Measurements from ENCODE around the gene ZNHIT2. TPM values are rescaled to one million over a fixed set of nuclear protein-coding genes. Genes with fewer than 3 reads are reported as not detected.

ZNHIT2 gene
- total and polyA plus RNA-seq, 2 experiments from 2014 or later = 17.7 to 18.1 TPM

DNA sequence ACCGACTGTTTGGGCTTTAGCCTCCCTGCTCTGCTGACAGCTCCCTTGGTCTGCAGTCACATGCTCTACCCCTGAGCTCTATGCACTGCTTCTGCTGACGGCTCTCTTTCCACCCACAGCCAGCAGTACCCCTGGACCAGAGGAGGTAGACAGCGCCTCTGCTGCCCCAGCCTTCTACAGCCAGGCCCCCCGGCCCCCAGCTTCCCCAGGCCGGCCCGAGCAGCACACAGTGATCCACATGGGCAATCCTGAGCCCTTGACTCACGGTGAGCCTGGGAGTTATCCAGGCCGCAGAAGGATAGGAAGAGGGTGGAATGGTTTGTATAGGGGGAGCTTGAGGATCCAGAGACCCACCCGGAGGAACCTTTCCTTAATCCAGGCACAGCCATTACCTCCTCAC is 30.7 kb downstream of the ZNHIT2 start:
- no peaks in the 10 kb centered on the region for H3K36me3 ChIP-seq (ENCODE audit: insufficient read depth)
- DNase-seq (ENCODE audit: low spot score) (no peak), ATAC-seq (no peak)
- H4K20me1 ChIP-seq (replicated peaks; ENCODE audit: insufficient read depth) = peaks cover 10% of the 10 kb centered on the region; the same call in 1 of the 2 replicates
- no peak overlapping the region for H2AFZ ChIP-seq
- no peak overlapping the region for H3K4me3 ChIP-seq
- H3K79me2 ChIP-seq (replicated peaks; ENCODE audit: insufficient read depth) = peaks cover 26% of the 10 kb centered on the region
- H3K27me3 Mint-ChIP-seq (ENCODE audit: insufficient read depth, low read depth, poor library complexity) = peaks cover 8% of the 10 kb centered on the region
- no peak overlapping the region for H3K27ac ChIP-seq (ENCODE audit: low read depth)
- no peaks in the 10 kb centered on the region for H3K9me2 ChIP-seq (ENCODE audit: insufficient read depth)
- H3F3A ChIP-seq (replicated peaks; ENCODE audit: low read depth) = 0 out of 2 replicates have a peak, but pooled peaks cover 8% of the 10 kb centered on the region
- no peaks in the 10 kb centered on the region for H3K9me3 Mint-ChIP-seq
- H3K4me3 Mint-ChIP-seq = no peak overlapping the region
- TF ChIP-seq ZNF114 (CRISPR knock-in tag; IDR thresholded peaks at IDR 0.05) (no peak), ZNF331 (CRISPR knock-in tag; IDR thresholded peaks at IDR 0.05; ENCODE audit: low read depth) (no peak), POLR2AphosphoS5 (IDR thresholded peaks at IDR 0.05; ENCODE audit: low read depth) (no peak), EZH2phosphoT487 (IDR thresholded peaks at IDR 0.05; ENCODE audit: unreplicated experiment) (no peak), CREB1 (CRISPR knock-in tag; IDR thresholded peaks at IDR 0.05; ENCODE audit: low read depth) (no peak), EZH2 (IDR thresholded peaks at IDR 0.05; ENCODE audit: low read depth, unreplicated experiment) (no peak), NANOG (IDR thresholded peaks at IDR 0.05; ENCODE audit: borderline replicate concordance) (no peak), STAT1 (IDR thresholded peaks at IDR 0.05; ENCODE audit: unreplicated experiment) (no peak), JUNB (IDR thresholded peaks at IDR 0.05; ENCODE audit: unreplicated experiment) (no peak)
- TF ChIP-seq, protein P1, sequence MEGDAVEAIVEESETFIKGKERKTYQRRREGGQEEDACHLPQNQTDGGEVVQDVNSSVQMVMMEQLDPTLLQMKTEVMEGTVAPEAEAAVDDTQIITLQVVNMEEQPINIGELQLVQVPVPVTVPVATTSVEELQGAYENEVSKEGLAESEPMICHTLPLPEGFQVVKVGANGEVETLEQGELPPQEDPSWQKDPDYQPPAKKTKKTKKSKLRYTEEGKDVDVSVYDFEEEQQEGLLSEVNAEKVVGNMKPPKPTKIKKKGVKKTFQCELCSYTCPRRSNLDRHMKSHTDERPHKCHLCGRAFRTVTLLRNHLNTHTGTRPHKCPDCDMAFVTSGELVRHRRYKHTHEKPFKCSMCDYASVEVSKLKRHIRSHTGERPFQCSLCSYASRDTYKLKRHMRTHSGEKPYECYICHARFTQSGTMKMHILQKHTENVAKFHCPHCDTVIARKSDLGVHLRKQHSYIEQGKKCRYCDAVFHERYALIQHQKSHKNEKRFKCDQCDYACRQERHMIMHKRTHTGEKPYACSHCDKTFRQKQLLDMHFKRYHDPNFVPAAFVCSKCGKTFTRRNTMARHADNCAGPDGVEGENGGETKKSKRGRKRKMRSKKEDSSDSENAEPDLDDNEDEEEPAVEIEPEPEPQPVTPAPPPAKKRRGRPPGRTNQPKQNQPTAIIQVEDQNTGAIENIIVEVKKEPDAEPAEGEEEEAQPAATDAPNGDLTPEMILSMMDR (conservative IDR thresholded peaks at IDR 0.05; ENCODE audit: low read depth in 2 of 2) = no peak
- TF ChIP-seq, protein P2, sequence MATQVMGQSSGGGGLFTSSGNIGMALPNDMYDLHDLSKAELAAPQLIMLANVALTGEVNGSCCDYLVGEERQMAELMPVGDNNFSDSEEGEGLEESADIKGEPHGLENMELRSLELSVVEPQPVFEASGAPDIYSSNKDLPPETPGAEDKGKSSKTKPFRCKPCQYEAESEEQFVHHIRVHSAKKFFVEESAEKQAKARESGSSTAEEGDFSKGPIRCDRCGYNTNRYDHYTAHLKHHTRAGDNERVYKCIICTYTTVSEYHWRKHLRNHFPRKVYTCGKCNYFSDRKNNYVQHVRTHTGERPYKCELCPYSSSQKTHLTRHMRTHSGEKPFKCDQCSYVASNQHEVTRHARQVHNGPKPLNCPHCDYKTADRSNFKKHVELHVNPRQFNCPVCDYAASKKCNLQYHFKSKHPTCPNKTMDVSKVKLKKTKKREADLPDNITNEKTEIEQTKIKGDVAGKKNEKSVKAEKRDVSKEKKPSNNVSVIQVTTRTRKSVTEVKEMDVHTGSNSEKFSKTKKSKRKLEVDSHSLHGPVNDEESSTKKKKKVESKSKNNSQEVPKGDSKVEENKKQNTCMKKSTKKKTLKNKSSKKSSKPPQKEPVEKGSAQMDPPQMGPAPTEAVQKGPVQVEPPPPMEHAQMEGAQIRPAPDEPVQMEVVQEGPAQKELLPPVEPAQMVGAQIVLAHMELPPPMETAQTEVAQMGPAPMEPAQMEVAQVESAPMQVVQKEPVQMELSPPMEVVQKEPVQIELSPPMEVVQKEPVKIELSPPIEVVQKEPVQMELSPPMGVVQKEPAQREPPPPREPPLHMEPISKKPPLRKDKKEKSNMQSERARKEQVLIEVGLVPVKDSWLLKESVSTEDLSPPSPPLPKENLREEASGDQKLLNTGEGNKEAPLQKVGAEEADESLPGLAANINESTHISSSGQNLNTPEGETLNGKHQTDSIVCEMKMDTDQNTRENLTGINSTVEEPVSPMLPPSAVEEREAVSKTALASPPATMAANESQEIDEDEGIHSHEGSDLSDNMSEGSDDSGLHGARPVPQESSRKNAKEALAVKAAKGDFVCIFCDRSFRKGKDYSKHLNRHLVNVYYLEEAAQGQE (IDR thresholded peaks at IDR 0.05; ENCODE audit: unreplicated experiment) = no peak
- TF ChIP-seq, protein P3, sequence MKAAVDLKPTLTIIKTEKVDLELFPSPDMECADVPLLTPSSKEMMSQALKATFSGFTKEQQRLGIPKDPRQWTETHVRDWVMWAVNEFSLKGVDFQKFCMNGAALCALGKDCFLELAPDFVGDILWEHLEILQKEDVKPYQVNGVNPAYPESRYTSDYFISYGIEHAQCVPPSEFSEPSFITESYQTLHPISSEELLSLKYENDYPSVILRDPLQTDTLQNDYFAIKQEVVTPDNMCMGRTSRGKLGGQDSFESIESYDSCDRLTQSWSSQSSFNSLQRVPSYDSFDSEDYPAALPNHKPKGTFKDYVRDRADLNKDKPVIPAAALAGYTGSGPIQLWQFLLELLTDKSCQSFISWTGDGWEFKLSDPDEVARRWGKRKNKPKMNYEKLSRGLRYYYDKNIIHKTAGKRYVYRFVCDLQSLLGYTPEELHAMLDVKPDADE (IDR thresholded peaks at IDR 0.05) = no peak
- TF ChIP-seq, protein P4, sequence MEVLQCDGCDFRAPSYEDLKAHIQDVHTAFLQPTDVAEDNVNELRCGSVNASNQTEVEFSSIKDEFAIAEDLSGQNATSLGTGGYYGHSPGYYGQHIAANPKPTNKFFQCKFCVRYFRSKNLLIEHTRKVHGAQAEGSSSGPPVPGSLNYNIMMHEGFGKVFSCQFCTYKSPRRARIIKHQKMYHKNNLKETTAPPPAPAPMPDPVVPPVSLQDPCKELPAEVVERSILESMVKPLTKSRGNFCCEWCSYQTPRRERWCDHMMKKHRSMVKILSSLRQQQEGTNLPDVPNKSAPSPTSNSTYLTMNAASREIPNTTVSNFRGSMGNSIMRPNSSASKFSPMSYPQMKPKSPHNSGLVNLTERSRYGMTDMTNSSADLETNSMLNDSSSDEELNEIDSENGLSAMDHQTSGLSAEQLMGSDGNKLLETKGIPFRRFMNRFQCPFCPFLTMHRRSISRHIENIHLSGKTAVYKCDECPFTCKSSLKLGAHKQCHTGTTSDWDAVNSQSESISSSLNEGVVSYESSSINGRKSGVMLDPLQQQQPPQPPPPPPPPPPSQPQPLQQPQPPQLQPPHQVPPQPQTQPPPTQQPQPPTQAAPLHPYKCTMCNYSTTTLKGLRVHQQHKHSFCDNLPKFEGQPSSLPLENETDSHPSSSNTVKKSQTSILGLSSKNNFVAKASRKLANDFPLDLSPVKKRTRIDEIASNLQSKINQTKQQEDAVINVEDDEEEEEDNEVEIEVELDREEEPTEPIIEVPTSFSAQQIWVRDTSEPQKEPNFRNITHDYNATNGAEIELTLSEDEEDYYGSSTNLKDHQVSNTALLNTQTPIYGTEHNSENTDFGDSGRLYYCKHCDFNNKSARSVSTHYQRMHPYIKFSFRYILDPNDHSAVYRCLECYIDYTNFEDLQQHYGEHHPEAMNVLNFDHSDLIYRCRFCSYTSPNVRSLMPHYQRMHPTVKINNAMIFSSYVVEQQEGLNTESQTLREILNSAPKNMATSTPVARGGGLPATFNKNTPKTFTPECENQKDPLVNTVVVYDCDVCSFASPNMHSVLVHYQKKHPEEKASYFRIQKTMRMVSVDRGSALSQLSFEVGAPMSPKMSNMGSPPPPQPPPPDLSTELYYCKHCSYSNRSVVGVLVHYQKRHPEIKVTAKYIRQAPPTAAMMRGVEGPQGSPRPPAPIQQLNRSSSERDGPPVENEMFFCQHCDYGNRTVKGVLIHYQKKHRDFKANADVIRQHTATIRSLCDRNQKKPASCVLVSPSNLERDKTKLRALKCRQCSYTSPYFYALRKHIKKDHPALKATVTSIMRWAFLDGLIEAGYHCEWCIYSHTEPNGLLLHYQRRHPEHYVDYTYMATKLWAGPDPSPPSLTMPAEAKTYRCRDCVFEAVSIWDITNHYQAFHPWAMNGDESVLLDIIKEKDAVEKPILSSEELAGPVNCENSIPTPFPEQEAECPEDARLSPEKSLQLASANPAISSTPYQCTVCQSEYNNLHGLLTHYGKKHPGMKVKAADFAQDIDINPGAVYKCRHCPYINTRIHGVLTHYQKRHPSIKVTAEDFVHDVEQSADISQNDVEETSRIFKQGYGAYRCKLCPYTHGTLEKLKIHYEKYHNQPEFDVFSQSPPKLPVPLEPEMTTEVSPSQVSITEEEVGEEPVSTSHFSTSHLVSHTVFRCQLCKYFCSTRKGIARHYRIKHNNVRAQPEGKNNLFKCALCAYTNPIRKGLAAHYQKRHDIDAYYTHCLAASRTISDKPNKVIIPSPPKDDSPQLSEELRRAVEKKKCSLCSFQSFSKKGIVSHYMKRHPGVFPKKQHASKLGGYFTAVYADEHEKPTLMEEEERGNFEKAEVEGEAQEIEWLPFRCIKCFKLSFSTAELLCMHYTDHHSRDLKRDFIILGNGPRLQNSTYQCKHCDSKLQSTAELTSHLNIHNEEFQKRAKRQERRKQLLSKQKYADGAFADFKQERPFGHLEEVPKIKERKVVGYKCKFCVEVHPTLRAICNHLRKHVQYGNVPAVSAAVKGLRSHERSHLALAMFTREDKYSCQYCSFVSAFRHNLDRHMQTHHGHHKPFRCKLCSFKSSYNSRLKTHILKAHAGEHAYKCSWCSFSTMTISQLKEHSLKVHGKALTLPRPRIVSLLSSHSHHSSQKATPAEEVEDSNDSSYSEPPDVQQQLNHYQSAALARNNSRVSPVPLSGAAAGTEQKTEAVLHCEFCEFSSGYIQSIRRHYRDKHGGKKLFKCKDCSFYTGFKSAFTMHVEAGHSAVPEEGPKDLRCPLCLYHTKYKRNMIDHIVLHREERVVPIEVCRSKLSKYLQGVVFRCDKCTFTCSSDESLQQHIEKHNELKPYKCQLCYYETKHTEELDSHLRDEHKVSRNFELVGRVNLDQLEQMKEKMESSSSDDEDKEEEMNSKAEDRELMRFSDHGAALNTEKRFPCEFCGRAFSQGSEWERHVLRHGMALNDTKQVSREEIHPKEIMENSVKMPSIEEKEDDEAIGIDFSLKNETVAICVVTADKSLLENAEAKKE (CRISPR knock-in tag; IDR thresholded peaks at IDR 0.05) = no peak
- peaks cover 16% of the 10 kb centered on the region for H3K36me3 Mint-ChIP-seq (ENCODE audit: low read depth)
- no peak overlapping the region for H3K4me2 ChIP-seq
- no peak overlapping the region for H3K27ac Mint-ChIP-seq
- H3K4me1 Mint-ChIP-seq = peaks cover 16% of the 10 kb centered on the region
- peaks cover 8% of the 10 kb centered on the region; the same call in 1 of the 2 replicates for H3K4me1 ChIP-seq (ENCODE audit: insufficient read depth)
- no peaks in the 10 kb centered on the region for H3K27me3 ChIP-seq (ENCODE audit: insufficient read depth)

Data from GM23338 (cell line).